KMS-11 (cell line): ENCODE measurements around the gene RAPGEF2.

Experiments used
- H2AFZ ChIP-seq: fragments of 200-600 bp; sonication (generic); 2 replicates; pipeline ENCODE4 v1.6.1; 2016; ENCODE audit warnings: antibody characterized with exemption, mixed run types, low read depth
- H3K27ac ChIP-seq: fragments of 200-600 bp; sonication (generic); 2 replicates; pipeline ENCODE4 v1.6.1; 2016; ENCODE audit warnings: mild to moderate bottlenecking, mixed run types
- H3K27me3 ChIP-seq: fragments of 200-600 bp; sonication (generic); 2 replicates; pipeline ENCODE4 v1.6.1; 2017; ENCODE audit warnings: mild to moderate bottlenecking, low read depth, mixed run types, moderate library complexity; ENCODE audit not compliant: insufficient read depth
- H3K36me3 ChIP-seq: fragments of 200-600 bp; sonication (generic); 2 replicates; pipeline ENCODE4 v1.6.1; 2017; ENCODE audit warnings: mild to moderate bottlenecking, mixed run types; ENCODE audit not compliant: insufficient read depth
- H3K4me1 ChIP-seq: fragments of 200-600 bp; sonication (generic); 2 replicates; pipeline ENCODE4 v1.6.1; 2016; ENCODE audit warnings: mild to moderate bottlenecking, low read depth, mixed run types; ENCODE audit not compliant: poor library complexity, severe bottlenecking
- H3K4me2 ChIP-seq: fragments of 200-600 bp; sonication (generic); 2 replicates; pipeline ENCODE4 v1.7.0; 2016; ENCODE audit warnings: mild to moderate bottlenecking, mixed run types
- H3K4me3 ChIP-seq: fragments of 200-600 bp; sonication (generic); IDR thresholded peaks from 2 replicates; pipeline ENCODE4 v1.6.1; 2017; ENCODE audit warnings: low read depth, low read length, mixed read lengths; ENCODE audit not compliant: insufficient read depth
- H3K79me2 ChIP-seq: fragments of 200-600 bp; sonication (generic); 2 replicates; pipeline ENCODE4 v1.6.1; 2016; ENCODE audit warnings: low read depth, mixed run types; ENCODE audit not compliant: insufficient read depth
- H3K9ac ChIP-seq: fragments of 200-600 bp; sonication (generic); 2 replicates; pipeline ENCODE4 v1.6.1; 2016; ENCODE audit warnings: mild to moderate bottlenecking, mixed run types
- H4K20me1 ChIP-seq: fragments of 200-600 bp; sonication (generic); 2 replicates; pipeline ENCODE4 v1.6.1; 2016; ENCODE audit warnings: mild to moderate bottlenecking, mixed run types; ENCODE audit not compliant: insufficient read depth
- TF ChIP-seq, protein P1 (sequence below): fragments of 200-600 bp; sonication (generic); conservative IDR thresholded peaks from 2 replicates; pipeline ENCODE4 v1.6.1; 2017; ENCODE audit warnings: low read depth, mild to moderate bottlenecking, antibody characterized with exemption, low read length, moderate library complexity, mixed read lengths

The RAPGEF2 gene

DNA sequence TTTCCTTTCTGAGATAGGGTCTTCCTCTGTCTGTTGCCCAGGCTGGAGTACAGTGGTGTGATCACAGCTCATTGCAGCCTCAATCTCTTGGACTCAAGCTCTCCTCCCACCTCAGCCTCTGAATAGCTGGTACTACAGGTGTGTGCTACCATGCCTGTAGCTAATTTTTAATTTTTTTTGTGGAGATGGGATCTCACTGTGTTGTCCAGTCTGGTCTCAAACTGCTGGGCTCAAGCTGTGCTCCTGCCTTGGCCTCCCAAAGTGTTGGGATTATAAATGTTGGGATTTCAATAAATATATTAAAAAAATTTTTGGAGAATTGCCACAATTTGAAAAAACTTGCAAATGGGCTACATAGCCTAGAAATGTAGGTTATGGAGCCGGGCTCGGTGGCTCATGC lies 18.5 kb downstream of the RAPGEF2 start:
- H3K4me2 ChIP-seq, result no peak overlapping the region
- H2AFZ ChIP-seq, result no peak overlapping the region
- H3K27me3 ChIP-seq, result no peaks in the 10 kb centered on the region
- H3K36me3 ChIP-seq, result no peaks in the 10 kb centered on the region
- no peaks in the 10 kb centered on the region for H4K20me1 ChIP-seq
- H3K4me3 ChIP-seq, result no peak overlapping the region
- peaks cover 6% of the 10 kb centered on the region for H3K4me1 ChIP-seq
- H3K9ac ChIP-seq, result no peak overlapping the region
- no peaks in the 10 kb centered on the region; the same call in 1 of the 2 replicates for H3K79me2 ChIP-seq
- TF ChIP-seq, protein P1, sequence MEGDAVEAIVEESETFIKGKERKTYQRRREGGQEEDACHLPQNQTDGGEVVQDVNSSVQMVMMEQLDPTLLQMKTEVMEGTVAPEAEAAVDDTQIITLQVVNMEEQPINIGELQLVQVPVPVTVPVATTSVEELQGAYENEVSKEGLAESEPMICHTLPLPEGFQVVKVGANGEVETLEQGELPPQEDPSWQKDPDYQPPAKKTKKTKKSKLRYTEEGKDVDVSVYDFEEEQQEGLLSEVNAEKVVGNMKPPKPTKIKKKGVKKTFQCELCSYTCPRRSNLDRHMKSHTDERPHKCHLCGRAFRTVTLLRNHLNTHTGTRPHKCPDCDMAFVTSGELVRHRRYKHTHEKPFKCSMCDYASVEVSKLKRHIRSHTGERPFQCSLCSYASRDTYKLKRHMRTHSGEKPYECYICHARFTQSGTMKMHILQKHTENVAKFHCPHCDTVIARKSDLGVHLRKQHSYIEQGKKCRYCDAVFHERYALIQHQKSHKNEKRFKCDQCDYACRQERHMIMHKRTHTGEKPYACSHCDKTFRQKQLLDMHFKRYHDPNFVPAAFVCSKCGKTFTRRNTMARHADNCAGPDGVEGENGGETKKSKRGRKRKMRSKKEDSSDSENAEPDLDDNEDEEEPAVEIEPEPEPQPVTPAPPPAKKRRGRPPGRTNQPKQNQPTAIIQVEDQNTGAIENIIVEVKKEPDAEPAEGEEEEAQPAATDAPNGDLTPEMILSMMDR, result no peak
- no peak overlapping the region for H3K27ac ChIP-seq

- H3K4me2 ChIP-seq, result no peak overlapping the region
- no peaks in the 10 kb centered on the region; the same call in 1 of the 2 replicates for H3K79me2 ChIP-seq
- H4K20me1 ChIP-seq, result no peaks in the 10 kb centered on the region
- TF ChIP-seq, protein P1, result no peak
- no peaks in the 10 kb centered on the region for H3K27me3 ChIP-seq
- peaks cover 11% of the 10 kb centered on the region for H3K4me1 ChIP-seq
- H3K36me3 ChIP-seq, result no peaks in the 10 kb centered on the region
- no peak overlapping the region for H3K27ac ChIP-seq
- H3K9ac ChIP-seq, result no peak overlapping the region
- H2AFZ ChIP-seq, result no peak overlapping the region
- no peak overlapping the region for H3K4me3 ChIP-seq
Observed at GRCh38 chr4:159126716-159127115, 23.8 kb downstream of the RAPGEF2 start.

- no peaks in the 10 kb centered on the region for H3K27me3 ChIP-seq
- no peak overlapping the region for H3K27ac ChIP-seq
- H3K4me3 ChIP-seq, result no peak overlapping the region
- no peak overlapping the region for H3K4me2 ChIP-seq
- H4K20me1 ChIP-seq, result no peaks in the 10 kb centered on the region
- no peak overlapping the region for H2AFZ ChIP-seq
- no peaks in the 10 kb centered on the region for H3K36me3 ChIP-seq
- TF ChIP-seq, protein P1, result no peak
- H3K79me2 ChIP-seq, result no peaks in the 10 kb centered on the region; the same call in 1 of the 2 replicates
- no peak overlapping the region for H3K9ac ChIP-seq
- H3K4me1 ChIP-seq, result peaks cover 11% of the 10 kb centered on the region
Observed at GRCh38 chr4:159127745-159128518, 25.1 kb downstream of the RAPGEF2 start.

- no peaks in the 10 kb centered on the region for H4K20me1 ChIP-seq
- no peak overlapping the region for H3K27ac ChIP-seq
- TF ChIP-seq, protein P1, result no peak
- H2AFZ ChIP-seq, result no peak overlapping the region
- no peak overlapping the region for H3K4me3 ChIP-seq
- H3K27me3 ChIP-seq, result no peaks in the 10 kb centered on the region
- H3K9ac ChIP-seq, result no peak overlapping the region
- no peak overlapping the region for H3K4me2 ChIP-seq
- no peaks in the 10 kb centered on the region; the same call in 1 of the 2 replicates for H3K79me2 ChIP-seq
- H3K36me3 ChIP-seq, result no peaks in the 10 kb centered on the region
- H3K4me1 ChIP-seq, result peaks cover 11% of the 10 kb centered on the region
Observed at GRCh38 chr4:159129814-159130550, 27.1 kb downstream of the RAPGEF2 start.
